HG03196 (cell line): ENCODE data around the gene TNS3.

ENCODE experiments used
- ATAC-seq: cut with Tn5 transposase; IDR thresholded peaks from one replicate; pipeline ENCODE4 v1.9.1; 2021; ENCODE audit not compliant: unreplicated experiment

Gene TNS3

DNA sequence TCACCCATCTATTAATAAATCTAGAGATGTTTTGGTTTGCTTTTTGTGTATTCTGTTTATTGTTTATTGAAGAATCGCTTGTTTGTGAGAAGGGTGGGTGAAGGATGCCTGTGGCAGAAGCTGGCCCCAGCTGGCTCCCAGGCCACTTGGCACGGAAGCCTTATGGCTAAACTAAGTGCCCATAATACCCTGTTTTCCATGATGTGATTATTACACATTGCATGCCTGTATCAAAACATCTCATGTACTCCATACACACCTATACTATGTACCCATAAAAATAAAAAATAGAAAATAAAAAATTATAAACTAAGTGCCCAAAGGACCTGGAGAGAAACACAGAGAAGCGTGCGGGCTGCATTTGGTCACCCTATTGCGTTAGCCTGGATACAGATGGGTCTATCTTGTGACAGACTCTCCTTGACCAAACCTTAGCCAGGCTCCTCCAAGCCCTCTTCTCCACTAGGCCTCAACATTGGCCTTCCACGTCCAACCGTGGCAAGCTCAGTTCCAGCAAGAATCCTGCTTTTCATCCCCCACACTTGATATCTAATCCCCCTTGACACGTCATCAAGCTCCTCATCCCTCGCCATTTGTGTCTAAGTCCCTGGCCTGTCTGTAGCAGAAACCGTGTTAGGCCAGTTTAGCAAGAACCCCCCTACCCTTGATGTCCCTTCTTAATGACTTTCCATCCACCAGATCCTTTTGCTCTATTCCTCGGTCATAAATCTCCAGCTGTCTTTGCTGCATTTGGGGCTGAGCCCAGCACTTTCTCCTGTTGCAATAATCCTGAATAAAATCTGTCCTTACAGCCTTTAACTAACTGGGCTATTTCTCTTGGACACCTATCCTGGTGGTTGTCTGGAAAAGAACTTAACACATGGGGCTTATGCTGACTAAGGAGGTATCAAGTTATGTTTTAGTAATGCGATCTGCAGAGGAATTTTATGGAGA lies 245.2 kb downstream of the TNS3 start:
- no peak for ATAC-seq

DNA sequence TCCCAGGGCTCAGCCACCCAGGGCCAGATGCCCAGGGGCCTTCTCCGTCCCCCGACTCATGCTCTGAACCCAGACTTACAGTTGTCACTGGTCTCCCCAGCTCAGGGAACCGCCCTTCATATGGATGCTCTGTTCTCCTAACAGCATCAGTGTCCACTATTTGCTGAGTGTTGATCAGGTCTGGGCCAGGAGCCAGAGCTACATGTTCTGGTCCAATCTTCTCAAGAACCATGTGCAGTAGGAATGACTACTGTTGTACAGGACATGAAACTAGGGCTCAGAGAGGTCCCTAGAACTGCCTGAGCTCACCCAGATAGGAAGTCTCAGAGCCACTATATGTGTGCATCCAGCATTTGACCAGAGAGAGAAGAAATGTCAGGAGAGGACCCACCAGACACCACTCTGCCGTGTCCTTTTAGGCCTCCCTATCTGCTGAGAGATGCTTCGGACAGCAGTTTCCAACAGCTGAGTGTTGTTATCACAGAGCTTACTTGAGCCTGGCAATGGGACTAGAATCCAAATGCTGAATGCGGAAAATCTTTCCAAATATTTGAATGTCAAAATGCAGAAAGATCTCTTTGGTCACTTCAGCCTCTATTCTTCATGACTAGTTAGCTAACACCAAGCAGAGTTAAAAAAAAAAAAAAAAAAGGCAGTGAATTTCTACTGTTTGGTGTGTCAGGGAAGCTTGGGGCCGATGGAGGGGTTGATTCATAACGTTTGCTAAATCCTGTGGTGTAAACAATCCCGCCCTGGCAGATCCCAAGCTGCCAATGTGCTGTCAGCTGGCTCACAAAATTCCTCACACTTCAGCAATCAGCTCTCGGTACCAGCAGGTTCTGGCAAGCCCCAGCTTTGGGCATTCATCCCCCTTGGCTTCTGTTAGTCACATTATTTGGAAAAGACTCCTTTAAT lies 246.1 kb downstream of the TNS3 start:
- no peak for ATAC-seq

DNA sequence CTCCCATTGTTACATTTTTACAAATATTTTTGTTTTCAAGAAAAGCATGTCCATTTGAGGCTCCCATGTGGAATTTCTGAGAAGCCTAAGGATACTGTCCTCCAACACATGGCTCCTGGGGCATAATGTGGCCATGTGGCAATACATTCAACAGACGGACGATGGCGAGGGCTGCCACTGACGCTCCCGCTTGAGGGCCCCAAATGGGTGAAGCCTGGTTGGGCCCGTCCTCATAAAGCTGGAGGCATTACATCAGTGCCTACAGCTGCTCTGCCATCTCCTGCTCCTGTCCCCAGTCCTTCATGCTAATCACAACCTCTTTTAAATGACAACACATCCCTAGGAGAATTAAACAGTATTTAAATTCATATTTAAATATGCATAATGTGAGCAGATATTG lies 246.8 kb downstream of the TNS3 start:
- no peak for ATAC-seq

DNA sequence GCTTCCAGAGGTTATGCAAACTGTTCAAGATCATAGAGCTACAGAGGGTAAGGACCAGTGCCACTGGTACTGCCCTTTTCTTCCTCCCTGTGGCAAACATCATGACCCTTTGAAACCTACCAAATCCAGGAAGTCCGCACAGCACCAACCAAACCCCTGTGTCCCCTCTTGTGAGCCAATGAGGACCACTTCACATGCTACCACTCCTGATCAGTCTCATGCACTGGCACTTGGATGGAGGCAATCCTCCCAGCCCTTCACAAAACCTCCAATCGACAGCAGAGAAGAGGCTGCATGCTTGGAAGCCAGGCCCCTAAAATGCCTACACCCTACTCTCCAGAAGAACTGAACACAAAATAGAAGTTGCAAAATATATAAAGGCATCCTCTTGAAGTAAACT lies 248.0 kb downstream of the TNS3 start:
- no peak for ATAC-seq

DNA sequence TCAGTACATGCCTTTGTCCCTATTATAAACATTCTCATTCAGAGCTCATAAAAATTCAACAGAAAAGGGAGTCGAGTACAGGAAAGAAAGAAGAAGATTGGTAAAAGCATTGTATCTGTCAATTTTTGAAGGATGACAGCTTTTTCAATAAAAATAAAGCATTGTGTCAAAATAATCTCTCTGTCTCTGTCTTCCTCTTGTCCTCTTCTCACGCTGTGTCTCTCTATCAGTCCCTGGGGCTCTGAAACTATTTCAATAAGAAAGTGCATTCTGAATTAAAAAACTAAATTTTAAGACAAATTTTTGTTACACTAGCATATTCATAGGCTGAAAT lies 248.4 kb downstream of the TNS3 start:
- ATAC-seq = no peak

DNA sequence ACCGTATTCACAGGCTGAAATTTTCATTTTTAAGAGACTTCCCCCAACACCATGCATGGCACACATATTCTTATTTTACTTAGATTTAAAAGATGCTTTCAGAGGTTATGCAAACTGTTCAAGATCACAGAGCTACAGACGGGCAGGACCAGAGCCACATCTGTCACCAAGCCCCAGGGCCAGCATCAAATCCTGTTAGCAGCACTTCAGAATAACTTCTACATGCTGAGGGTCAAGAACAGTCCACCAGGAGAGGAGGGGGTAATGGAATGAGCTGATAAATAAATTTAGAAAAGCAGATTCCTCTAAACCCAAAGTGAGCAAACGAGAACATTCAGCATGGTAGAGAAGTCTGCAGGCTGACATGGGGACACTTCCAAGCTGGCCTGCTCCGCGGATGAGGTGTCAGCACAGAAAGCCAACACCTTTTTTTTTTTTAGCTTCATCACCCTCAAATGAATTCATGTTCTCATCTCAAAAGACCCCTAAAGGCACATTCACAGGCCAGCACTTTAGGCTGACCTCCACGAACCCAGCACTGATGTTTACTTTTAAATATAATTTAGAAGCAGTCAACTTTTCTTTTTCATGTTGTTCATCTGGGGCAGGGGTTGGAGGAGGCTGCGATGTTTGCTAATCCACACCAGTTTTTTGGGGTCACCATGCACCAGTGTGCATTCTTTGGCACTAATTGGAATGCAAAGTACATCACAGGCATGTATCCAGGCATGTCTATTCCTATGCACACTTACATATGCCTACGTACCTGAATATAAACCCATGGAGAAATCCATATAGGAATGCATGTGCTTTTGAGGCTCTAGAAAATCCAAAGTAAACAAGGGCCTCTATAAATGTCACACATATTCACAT lies 249.0 kb downstream of the TNS3 start:
- no peak for ATAC-seq

DNA sequence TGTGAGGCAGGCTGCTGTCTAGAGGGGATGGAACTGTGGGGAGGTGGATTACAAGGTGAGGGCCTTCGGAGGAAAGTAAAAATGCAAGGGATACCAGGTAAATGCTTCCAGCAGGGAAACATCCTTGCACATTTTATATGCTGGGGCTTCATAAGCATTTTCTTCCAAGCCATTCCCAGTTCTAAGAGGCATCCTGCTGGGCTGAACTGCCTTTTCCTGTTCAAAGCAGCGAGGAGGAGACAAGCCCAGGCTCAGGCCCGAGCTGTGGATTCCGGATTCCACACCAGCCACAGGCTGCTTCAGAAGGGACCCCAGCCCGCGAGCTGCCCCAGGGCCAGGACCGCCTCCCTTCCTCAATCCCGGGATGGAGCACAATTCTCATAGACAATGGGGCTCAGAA lies 249.7 kb downstream of the TNS3 start:
- no peak for ATAC-seq

DNA sequence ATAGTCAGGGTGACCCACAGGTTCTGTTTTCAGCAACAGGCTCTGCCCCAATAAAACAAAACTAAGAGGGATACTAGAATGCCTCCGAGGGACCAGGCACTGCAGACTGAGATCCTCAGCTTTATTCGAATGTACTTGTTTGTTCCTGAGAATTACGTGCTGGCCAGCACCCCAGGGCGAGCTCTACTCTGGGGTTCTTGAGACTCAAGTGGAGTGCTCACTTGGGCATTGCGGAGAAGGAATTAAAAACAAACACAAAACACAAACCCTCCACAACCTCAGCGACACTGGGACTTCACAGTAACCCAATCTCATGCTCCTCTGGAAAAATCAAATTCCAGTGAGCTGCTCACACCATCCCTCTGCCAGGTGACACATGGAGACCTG lies 250.7 kb downstream of the TNS3 start:
- no peak for ATAC-seq

DNA sequence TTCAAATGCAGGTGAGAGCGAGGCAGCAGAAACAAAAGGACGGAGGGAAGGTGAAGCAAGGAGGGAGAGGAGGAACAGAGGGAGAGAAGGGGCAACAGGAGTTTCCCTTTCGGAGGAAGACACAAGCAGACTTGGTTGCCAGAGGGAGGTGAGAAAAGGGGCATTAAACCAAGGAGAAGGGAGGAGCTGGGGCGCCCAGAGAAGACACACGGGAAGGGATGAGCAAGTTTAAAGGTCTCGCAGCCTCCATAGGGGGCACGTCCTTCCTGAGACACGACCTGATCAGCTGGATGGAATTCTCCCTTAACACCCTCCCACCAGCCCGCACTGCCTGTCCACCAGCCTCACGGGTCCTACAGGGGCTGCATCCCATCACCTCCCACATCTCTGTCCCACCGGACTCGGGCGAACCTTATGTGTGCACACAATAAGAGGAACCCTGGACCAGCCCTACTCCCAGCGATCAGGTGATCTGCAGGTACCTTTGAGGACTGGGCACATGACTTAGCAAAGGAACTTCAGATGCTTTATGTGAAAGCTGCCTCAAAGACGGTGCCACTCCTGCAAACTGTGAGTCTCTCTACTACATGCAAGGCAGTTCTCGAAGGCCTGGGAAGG lies 251.2 kb downstream of the TNS3 start:
- ATAC-seq = no peak

DNA sequence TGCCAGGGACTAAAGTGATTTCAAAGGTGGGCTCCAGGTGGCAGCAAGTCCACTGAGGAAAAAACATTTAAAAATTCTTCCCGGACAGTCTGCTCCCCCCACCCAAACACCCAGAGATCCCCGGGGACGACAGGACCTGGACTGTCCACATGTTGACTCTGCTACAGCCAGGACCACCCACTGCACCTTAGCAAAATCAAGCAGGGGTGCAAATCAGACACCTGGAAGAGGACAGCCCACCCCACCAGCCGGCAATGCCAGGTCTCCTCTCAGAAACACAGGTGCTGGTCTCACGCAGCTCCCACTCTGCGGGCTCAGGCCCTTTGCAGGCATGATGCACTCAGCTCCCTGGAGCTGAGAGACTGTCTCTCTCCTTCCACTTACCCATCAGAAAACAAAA lies 251.9 kb downstream of the TNS3 start:
- no peak for ATAC-seq

DNA sequence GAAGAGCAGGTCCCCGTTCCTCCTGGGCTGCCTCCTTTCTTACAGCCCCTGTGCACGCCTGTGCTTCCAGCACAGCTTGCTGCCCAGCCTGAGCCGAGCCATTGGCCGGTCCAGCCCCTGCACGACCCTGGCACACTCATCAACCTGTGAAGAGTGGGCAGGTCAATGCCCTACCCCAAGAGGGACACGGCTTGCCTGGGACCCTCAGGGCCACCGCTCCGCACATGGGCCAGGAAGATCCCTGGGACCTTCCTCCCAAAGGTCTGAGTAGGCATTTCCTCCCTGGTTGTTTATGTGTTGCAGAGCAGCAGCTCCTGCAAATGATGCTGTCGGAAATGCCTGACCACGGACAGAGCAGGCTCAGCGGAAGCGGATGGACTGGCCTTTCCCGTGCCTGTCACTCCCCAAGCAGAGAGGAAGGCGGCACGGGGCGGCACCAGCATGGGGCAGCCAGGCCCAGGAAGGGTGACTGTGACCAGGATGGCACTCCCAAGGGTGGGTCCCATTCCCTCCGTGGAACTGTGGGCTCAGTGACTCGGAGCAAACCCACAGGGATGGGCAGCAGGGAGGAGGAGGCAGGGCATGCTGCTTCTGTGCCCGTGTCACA lies 252.5 kb downstream of the TNS3 start:
- ATAC-seq = no peak

DNA sequence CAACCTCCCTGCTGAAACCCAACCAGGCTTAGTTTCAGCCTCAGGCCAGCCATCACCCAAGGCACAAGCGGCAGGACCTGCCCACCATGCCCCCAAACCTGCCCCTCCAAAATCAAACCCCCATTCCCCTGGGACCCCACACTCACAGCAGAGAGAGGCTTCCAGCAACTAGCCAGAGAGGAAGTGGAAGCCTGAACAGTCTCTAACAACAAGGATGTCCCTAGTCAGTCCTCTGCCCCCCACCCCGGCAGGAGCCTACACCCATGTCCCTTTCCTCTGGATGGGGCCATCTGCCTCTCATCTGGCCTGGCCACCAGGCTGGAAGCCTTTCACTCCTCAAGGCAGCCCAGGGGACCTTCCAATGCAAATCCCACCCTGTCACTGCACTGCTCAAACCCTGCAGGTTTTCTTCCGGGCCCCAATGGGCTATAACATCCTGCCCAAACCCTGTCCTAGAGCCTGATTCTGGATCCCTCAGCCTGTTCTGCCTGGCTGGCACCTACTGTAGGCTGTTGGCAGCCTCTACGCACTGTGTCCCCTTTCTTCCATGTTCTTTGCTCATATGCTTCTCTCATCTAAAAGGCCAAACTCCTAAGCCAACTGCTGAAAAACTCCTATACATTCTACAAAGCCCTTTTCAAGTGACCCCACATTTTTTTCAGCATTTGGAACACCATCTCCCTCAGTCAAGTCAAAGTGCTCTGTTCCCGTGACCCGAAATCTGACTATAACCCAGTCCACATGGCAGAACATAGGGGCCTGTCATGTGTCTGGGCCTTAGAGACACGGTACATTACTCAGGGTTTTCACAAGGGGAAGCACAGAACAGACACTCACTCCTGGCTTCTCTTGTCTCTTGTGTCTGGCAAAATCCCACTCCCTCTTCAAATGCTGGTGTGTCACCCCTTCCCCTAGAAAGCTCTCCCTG lies 253.3 kb downstream of the TNS3 start:
- ATAC-seq = no peak

DNA sequence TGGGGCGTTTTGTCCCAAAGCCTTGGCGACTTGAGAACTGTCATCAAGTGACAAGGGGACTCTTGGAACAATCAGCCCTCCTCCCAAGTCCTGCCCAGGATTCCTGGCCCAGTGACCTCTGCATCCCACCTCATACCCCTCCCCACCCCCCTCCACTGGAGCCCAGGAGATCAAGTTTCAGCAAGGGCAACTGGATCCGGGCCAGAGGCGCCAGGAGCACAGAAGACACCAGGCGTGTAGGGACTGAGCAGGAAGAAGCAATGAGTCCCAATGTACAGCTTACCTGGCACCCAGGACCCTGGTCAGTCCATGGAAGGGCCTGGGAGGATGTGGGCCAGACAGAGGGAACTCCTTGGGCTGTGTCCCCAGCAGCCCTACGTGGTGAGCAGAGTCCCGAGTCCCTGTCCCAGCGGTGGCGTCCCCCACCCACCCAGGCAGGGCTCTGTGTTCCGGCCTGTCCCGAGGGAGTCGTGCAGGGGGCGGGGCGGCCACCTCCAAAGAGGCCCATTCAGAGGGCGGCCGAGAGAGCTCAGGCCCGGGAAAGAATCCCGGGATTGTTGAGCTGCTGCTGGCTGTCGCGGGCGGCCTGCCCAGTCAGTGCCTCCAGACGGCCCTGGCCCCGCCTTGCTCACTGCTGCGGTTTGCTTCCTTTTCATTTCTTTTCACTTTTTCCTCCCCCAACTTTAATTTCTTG lies 254.1 kb downstream of the TNS3 start:
- no peak for ATAC-seq

DNA sequence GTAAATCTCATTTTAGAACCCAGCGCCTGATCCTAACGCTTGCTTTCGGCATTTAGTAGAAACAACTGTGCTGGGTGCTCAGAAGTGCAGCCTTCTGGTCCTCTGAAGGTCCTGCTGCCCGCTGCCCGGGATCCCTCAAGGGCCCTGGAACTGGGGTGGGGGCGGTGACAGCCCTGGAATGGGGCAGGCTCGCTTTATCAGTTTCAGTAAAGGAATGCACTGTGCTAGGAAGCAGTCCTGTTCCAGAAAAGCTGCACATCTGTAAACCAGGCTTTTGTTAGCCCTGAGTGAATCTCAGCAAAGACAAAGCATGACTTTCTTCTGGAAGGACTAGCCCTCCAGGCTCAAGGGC lies 254.6 kb downstream of the TNS3 start:
- no peak for ATAC-seq

DNA sequence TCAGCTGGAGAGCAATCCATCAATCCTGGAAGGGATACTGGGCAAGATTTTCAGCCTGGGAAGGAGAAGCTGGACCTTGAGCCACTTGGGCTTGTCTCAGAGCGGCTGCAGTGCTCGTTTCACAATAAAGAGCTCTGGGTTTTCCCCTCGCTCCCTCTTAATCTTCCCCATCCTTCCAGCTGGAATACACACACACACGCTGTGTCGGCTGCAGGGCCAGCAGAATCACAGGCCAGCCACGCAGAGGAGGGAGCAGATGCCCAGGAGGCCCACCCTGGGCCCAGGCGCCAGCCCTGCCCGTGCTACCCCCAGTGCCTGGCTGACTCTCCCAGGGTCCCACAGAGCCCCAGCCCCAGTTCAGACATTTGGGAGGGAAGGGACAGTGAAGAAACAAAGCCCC lies 255.1 kb downstream of the TNS3 start:
- ATAC-seq = no peak

DNA sequence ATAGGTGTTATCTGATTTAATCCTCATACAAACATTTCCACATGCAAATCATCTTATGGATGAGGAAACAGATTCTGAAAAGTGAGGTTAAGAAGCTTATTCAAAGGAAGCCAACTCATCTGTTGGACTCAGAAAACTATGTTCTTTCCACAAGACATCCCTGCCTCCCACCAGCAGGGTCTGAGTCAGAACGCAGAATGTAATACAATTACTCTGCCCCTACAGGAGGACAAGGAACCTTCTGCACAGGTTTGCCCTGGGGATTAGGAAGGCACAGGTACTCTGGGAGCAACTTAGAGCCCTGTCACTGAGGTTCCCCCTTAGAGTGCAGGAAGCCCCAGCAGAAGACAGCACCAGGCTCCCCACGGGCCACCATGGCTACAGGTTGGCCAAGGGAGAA lies 255.7 kb downstream of the TNS3 start:
- no peak for ATAC-seq

DNA sequence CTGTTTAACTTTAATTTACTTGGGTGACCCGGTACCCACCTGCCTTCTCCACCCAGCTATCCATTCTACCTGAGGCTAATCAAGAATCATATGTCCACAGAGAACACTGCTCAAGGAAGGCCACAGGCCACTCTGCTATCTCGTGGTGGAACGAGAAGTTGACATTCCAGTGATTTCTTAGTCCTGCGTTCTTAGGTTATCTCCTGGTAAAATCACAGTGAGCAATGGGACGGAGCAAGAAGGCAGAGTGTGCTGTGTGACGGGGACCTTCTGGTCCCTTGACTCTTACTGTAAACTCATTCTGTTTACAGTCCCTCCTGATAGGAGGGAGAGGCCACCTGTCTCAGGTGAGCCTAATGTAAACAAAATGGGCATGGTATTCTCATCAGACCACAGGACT lies 256.6 kb downstream of the TNS3 start:
- no peak for ATAC-seq

DNA sequence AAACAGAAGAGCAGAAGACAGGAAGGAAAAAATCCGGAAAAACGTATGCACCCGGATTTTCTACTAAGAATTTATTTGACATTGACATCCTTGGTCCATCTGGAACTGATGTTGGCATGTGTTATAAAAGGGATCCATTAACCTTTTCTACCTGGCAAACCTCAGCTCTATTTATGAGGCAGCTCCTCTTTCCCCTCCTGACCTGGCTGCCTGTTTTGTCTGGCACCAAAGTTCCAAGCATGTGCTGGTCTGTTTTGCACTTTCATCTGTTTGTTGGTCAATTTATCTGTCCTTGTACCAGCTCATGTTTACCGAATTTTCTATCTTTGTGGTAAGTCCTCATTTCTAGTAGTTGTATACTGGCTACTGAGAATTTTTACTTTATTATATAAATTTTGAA lies 258.0 kb downstream of the TNS3 start:
- ATAC-seq = no peak

DNA sequence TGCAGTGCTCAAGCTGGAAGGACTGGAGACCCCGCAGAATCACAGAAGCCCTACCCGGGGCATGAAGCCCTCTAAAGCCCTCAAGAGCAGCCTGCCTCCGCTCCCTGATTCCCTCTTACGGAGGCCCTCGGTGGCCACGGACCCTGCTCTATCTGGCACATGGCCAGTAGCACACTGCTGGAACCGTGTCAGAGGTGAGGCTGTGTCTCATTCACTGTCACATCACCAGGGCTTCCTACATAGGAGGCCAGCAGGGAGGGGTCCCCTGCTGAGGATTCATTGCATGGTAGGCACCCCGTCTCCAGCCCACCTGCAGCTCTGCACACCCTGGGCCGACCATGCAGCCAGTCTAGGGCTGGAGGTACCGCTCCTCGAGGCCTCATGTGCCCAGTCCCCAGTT lies 259.2 kb downstream of the TNS3 start:
- ATAC-seq = no peak
